ENCODE results near the gene VGLL3.
"Not testable (repeated sequence)": the region's sequence is repeated elsewhere in the genome, so short reads cannot be mapped to it uniquely, and the experiment has no call there.

The VGLL3 gene

DNA sequence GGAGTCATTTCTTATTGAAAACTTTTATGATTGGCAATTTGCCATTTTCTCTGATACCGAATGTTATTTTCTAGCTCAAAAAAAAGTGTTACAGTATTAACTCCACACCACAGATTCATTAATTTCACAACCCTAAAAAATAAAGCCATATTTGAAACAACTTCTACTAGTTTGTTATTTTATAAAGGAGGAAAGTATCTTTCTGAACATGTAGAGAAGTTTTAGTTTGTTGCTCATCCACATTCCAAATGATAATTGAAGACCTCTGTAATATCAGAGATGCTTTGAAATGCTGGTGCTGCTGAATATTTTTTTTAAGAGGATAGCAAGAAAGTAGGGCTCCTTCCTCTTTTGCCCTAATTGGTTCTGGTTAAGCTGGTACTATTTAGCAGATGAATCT is 1.9 kb downstream of the VGLL3 start:
- no peak for DNase-seq

DNA sequence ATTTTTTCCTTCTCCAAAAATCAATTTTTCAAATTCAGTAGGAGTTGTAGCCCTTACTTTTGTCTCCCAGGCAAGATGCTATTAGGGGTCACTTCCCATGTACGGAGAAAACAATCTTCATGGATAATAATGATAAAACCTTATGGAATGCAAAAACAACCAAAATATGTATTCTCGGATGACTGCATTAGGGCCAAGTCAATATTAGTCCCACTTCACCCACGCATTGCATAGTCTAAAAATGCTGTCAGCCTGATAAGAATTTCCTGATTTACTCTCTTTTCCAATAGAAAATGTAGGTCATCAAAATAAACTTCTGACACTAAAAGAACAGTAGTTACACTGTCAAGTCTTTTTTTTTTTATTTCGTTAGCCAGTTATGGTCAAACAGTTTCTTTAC is 2.7 kb downstream of the VGLL3 start:
- no peak for DNase-seq

- no peak for DNase-seq
Measured at GRCh38 chr3:86987421-86987715, 3.6 kb downstream of the VGLL3 start.

DNA sequence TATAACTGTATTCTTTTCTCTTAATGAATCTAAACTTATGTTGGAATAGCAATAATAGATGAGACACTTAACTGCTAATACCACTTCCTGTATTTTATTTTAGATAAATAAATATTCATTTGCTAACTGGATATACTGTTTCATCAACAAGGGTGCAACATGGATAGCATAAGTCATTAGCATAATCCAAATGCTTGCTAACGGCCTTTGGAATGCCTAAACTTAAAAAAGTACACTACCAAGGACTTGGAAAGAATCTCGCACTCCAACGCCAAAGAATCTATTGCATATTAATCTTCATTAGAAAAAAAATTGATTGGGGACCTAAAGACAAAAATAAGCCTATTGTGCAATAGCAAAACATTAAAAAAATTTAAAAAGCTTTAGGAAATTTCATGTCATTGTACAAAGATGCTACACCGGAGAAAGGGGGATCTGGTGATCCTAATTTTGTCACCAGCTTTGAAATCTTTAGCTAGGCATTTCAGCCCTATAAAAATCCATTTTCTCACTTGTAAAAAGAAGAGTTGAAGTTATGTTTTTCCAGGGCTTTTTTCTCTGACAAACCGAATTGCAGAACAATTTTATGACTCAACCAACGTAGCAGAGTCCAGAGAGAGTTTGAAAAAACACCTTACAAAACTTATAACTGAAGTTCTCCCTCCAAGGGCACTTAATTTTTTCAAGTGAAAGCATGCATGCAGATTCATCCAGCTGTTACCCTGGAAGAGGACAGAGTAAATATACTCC is 4.1 kb downstream of the VGLL3 start:
- DNase-seq: no peak

DNA sequence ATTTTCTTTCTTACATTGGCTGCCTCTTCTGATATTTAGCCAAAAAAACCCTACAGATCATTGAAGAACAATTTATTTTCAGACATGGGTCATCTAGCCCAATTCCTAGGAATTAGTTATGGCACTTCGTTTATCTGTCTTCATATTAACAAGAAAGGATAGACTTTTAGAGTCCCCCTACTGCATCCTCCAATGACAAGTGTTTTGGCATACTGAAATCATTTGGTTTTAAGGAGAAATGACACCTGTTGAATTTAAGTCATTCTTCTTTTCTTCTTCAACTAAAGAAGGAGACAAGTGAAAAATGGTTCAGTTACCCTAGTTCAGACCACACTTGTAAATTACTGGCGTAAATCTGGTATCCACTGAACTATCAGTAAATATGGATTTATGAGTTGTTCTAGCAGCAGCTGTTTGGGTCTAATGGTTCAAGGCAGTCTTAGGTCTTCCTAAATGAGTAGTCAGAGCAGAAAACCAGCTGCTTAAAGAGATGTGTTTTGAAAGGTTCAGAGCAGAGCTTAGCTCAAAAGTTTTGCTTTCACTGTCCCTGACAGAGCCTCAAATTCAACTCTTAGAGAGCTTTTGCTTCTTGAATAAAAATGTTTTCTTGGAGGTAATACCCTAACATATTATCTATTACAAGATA is 5.6 kb downstream of the VGLL3 start:
- DNase-seq: no peak

DNA sequence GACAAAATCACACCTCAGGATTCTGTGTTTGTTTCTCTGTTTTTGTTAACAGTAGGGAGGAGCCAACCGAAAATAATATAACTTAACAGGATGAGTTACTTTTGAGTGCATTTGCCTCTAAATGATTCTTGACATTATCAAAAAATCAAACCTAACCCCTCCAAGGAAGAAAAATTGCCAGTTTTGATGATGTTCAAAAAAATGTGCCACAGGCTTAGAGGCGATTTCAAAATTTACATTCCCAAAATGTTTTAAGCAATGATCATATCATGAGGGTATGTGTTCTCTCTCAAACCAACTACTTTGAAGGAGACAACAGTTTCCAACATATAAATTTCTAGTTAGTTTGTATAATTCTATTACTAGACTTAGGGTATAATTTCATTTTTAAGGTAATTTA is 6.7 kb downstream of the VGLL3 start:
- no peak for DNase-seq

DNA sequence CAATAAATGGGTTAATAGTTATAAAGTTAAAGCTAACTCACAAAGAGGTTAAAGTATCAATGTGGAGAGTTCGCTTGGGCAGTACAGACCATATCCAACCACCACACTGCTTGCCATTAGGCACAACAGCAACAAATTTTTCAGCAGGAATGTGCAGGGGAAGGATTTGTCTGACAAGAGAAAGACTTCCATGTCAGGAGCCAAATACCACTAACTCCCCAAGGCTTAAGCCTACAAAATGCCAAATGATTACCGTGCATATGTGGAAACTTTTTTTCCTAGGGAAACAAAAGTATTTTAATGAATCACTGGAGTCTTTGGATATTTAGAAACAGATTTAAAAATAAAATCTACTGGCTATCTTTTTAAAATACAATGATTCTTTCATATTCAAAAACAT is 8.1 kb downstream of the VGLL3 start:
- no peak for DNase-seq

DNA sequence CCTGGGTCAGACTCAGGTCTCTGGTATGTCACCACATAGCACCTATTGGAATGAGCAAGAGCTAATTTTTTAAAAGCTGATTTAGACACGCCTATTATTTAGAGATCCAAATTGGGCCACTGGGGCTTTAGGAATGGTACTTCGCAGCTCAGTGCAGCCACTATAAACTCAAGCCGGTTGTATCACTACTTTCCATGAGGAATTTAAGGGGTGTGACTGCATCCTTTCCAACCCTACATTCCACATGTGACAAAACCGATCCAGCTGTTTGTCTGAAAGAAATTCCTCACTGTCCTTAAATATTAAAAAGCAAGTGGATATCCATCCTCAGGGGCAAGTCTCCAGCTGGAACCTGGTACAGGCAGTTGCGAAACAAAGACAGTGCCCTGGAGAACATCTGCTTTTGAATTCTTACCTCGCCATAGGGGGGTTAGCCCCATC is 12.8 kb downstream of the VGLL3 start:
- no peak for DNase-seq

GRCh38 chr3:86976219-86976618 is 14.7 kb downstream of the VGLL3 start:
- DNase-seq: no peak

DNA sequence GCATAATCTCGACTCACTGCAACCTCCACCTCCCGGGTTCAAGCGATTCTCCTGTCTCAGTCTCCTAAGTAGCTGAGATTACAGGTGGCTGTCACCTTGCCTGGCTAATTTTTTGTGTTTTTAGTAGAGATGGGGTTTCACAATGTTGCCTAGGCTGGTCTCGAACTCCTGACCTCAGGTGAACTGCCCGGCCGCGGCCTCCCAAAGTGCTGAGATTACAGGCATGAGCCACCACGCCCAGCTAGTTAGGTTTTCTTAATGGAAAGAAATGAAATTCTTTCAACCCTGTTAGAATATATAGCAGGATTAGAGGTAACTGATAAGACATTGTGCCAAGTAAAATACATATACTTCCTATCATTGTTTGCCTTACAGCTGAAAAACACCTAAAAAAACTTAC is 16.8 kb downstream of the VGLL3 start:
- DNase-seq: not testable (repeated sequence)

DNA sequence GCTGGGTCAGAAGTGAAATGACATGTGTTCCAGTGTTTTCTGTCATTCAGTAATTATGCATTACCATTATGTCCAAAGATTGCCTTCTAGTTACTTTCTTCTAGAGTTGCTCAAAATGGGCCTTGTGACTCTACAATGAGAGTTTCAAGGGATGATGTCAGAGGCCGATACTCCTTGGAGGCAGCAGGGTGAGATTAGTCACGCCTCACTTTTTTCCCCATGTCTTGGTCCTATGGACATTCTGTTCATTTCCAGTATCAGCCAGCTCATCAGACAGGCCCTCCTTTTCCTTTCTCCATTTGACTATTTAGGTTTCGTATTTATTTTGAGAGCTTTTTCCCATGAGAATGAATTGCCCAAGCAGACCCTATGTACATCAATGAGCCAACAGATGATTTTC is 17.5 kb downstream of the VGLL3 start:
- no peak for DNase-seq

DNA sequence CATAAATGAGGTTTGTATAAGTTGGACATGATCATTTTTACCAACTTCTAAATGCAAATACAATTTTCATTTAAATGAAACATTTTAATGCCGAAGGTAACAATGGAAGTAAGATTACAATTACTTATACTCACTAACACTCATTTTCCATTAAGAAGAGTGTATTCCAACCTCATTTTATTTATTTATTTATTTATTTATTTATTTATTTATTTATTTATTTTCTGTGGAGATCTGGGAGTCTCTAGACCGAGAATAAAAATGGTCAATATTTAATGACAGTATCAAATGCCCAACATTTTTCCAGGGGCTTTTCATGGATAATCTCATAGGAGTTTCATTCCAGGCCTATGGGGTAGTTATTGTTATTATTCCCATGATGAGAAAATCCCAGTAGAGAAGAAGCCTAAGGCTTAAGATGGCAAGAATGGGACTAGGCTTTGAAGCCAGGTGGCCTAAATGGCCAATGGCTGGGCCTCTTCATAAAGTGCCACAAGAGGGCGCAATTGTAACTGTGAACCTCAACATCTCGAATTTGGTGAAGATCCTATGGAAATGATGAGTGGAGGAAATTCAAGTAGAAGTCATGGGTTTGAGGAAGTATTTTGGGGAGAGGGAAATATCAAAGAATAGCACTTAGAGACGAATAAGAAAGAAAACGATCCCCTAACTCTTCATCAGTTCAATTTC is 21.3 kb downstream of the VGLL3 start:
- no peak for DNase-seq

GRCh38 chr3:86968244-86968932 is 22.6 kb downstream of the VGLL3 start:
- no peak for DNase-seq

DNA sequence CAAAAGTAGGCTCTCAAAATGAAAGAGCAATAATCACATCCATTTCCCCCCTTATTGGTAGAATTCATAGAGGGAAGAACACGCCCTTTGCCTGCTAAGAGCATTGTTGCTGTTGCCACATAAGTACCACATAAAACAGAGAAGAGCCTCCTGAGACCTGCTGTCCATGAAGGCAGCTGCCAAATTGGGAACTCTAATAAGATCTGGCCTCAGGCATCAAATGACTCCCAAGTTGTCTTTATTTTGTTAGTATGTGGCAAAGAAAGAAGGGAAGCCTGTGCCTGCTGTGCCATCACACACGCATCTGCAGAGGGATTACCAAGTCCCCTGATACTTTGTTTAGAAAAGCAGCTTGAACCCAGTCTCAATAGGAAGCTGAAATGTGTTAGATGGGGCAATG is 23.9 kb downstream of the VGLL3 start:
- DNase-seq: no peak

GRCh38 chr3:86965166-86965565 is 25.8 kb downstream of the VGLL3 start:
- DNase-seq: no peak

DNA sequence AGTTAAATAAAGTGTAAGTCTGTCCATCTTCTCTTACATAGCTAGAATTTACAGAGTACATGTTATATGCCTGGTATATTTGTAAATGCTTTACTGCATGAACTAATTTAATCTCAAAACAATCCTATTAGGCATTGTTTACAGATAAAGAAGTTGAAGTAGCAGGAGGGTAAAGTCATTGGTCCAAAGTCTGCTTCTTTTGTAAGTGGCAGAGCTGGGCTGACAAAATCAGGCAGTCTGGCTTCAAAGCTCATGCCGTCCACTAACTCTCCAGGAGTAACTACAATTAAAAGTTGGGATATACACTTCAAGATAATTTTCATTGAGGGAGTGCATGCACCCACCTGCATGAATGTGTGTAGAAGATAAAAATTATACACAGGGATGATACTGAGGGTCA is 27.3 kb downstream of the VGLL3 start:
- DNase-seq: no peak

- DNase-seq: no peak
Measured at GRCh38 chr3:86961297-86961696, 29.7 kb downstream of the VGLL3 start.

DNA sequence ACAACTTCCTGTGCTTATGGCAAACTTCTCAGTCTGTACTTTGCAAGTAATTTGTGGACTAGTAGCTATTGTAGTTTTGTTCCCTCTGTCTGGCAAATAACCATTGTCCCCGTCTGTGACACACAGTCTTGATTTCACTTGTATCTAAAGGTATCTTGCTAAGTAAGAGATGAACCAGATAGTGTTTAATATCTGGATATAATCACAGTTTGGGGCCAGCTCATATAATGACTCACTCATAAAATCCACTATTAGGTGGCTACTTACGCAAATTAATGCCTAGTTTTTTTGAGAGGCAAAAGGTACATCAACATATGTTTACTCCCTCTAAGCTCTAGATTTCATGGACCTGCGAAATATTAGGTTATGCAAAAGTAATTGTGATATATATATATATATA is 30.4 kb downstream of the VGLL3 start:
- DNase-seq: no peak

- DNase-seq: no peak
Measured at GRCh38 chr3:86958534-86958933, 32.4 kb downstream of the VGLL3 start.

DNA sequence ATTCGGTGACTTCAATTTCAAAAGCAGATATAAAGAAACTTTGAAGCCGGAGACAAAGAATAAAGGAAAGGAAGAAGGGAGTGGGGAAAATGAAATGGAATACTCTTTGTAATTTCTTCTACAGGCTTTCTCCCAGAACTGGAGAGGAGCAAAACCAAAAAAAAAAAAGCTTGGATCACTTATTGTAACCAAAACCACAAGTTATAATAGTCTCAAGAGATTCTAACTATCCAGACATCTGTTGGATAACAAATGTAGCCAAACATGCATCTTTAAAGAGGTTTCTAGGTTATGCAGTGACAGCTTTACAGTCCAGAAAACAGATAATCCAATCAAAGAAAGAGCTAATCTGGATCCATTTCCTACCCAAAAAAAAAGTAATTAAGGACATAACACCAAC is 36.2 kb downstream of the VGLL3 start:
- no peak for DNase-seq

DNA sequence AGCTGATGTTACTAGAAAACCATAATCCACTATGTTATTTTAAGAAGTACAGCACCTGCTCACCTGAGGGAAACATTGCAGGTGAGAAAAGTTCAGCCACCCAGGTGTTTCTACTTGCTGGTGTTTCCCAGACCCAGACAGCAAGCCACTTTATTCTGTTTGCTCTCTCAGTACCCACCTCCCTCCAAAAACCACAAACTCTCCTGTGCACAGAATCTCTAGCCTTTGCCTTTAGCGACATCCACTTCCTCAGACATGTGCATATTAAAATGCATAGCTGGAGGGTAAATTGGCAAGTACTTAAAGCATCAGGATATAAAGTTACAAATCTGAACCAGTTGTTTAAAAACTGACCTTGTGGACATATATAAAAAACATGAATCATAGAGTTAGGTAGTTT is 36.7 kb downstream of the VGLL3 start:
- DNase-seq: no peak

- no peak for DNase-seq
Measured at GRCh38 chr3:86951322-86951721, 39.6 kb downstream of the VGLL3 start.

DNA sequence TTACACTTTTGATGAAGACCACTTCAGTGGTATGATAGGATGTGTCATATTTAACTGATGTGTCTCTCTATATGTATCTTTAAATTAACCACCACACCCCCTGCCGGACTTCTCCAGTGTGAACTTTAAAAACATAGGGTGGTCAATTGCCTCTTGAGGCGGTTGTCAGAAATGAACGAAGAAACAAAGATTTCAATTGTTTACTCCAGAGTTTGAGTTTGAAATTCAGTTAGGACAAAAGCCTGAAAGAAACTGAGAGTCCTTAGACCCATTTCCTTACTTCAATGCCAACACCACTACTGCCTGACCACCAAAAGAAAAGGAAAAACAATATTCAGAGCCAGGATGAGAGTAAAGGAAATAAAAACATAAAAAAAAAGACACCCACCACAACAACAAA is 40.2 kb downstream of the VGLL3 start:
- no peak for DNase-seq

- DNase-seq: no peak
Measured at GRCh38 chr3:86949850-86950249, 41.1 kb downstream of the VGLL3 start.
